Keratinocyte (primary cell): ENCODE measurements around the gene PPY.

Experiments used
- EZH2 ChIP-seq: IDR thresholded peaks from one replicate; pipeline ENCODE4 v1.6.1; 2012; ENCODE audit warnings: inconsistent platforms, mild to moderate bottlenecking, low read length, moderate library complexity
- TF ChIP-seq, protein P1 (sequence below), 3 experiments: IDR thresholded peaks in 1 of 3; conservative IDR thresholded peaks in 1 of 3; optimal IDR thresholded peaks in 1 of 3; 2 replicates in 2 of 3; 3 replicates in 1 of 3; pipeline versions ENCODE3 to v1.5.1; 2011; ENCODE audit warnings: low read length in 3 of 3, mild to moderate bottlenecking in 3 of 3, moderate library complexity in 2 of 3, control low read depth in 1 of 3, inconsistent platforms in 1 of 3; ENCODE audit not compliant: insufficient read depth in 2 of 3; ENCODE audit errors: extremely low read depth in 1 of 3

DNA sequence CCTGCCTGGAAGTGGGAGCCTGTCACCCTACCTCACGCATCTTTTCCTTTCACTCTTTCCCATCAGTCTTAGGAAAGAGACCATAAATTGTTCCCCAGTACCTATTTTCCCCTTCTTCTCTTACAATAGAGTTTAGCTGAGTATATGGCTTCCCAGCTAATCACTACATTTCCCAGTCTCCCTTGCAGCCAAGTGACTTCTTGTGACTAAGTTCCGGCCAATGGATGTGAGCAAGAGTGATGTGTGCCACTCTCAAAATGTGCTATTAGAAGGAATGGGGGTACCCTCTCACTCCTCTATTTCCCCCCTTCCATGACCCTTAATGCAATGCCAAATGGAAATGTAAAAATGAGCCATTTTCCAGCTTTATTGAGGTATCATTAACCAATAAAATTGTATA lies 19.7 kb upstream of the PPY start:
- TF ChIP-seq, protein P1, sequence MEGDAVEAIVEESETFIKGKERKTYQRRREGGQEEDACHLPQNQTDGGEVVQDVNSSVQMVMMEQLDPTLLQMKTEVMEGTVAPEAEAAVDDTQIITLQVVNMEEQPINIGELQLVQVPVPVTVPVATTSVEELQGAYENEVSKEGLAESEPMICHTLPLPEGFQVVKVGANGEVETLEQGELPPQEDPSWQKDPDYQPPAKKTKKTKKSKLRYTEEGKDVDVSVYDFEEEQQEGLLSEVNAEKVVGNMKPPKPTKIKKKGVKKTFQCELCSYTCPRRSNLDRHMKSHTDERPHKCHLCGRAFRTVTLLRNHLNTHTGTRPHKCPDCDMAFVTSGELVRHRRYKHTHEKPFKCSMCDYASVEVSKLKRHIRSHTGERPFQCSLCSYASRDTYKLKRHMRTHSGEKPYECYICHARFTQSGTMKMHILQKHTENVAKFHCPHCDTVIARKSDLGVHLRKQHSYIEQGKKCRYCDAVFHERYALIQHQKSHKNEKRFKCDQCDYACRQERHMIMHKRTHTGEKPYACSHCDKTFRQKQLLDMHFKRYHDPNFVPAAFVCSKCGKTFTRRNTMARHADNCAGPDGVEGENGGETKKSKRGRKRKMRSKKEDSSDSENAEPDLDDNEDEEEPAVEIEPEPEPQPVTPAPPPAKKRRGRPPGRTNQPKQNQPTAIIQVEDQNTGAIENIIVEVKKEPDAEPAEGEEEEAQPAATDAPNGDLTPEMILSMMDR (optimal IDR thresholded peaks at IDR 0.05 in 1 of 3, IDR thresholded peaks at IDR 0.05 in 1 of 3, conservative IDR thresholded peaks at IDR 0.05 in 1 of 3; ENCODE audit: extremely low read depth in 1 of 3, insufficient read depth in 2 of 3, low read length in 3 of 3): no peak
- no peak for TF ChIP-seq EZH2
